Fibroblast of lung (primary cell): Measurements from ENCODE around the gene TGIF2. TPM values are rescaled to one million over a fixed set of nuclear protein-coding genes. Genes with fewer than 3 reads are reported as not detected.
"Not testable (repeated sequence)": the region's sequence is repeated elsewhere in the genome, so short reads cannot be mapped to it uniquely, and the experiment has no call there.

Experiments used
- DNase-seq, 2 donors: peaks; one replicate each; pipeline versions ENCODE4 v3.0.0 to v3.0.0-alpha.2; 2010; ENCODE audit warnings: low read depth in 2 of 2
- H2AFZ ChIP-seq: 2 replicates; pipeline ENCODE4 v1.5.1; 2012; ENCODE audit warnings: low read length, control low read depth, inconsistent platforms
- H3K27ac ChIP-seq: 2 replicates; pipeline ENCODE4 v1.5.1; 2011; ENCODE audit warnings: low read length, control low read depth; ENCODE audit not compliant: insufficient read depth
- H3K27me3 ChIP-seq: 2 replicates; pipeline ENCODE4 v1.5.1; 2011; ENCODE audit warnings: mild to moderate bottlenecking, low read length; ENCODE audit not compliant: control insufficient read depth, insufficient read depth
- H3K36me3 ChIP-seq: 2 replicates; pipeline ENCODE4 v1.5.1; 2011; ENCODE audit warnings: low read length; ENCODE audit not compliant: control insufficient read depth, insufficient read depth
- H3K4me1 ChIP-seq: 2 replicates; pipeline ENCODE4 v1.5.1; 2011; ENCODE audit warnings: low read length; ENCODE audit not compliant: control insufficient read depth, insufficient read depth; ENCODE audit errors: extremely low read depth
- H3K4me2 ChIP-seq: 2 replicates; pipeline ENCODE4 v1.5.1; 2011; ENCODE audit warnings: low read length, control low read depth; ENCODE audit not compliant: insufficient read depth; ENCODE audit errors: extremely low read depth
- H3K4me3 ChIP-seq, 4 experiments: fragments of 200-600 bp in 1 of 4; sonication (generic) in 1 of 4; replicated peaks in 1 of 4; 2 replicates each; pipeline ENCODE4 v1.5.1; 2011 to 2016; ENCODE audit warnings: low read length in 4 of 4, low read depth in 3 of 4, mild to moderate bottlenecking in 3 of 4, control low read depth in 2 of 4, inconsistent platforms in 1 of 4, mixed read lengths in 1 of 4; ENCODE audit not compliant: insufficient read depth in 1 of 4; ENCODE audit errors: control extremely low read depth in 1 of 4
- H3K79me2 ChIP-seq: 2 replicates; pipeline ENCODE4 v1.5.1; 2012; ENCODE audit warnings: mild to moderate bottlenecking, low read length, inconsistent platforms; ENCODE audit not compliant: control insufficient read depth, insufficient read depth
- H3K9ac ChIP-seq: 2 replicates; pipeline ENCODE4 v1.5.1; 2011; ENCODE audit warnings: mild to moderate bottlenecking, low read length, control low read depth; ENCODE audit not compliant: insufficient read depth
- H3K9me3 ChIP-seq: 2 replicates; pipeline ENCODE4 v1.5.1; 2012; ENCODE audit warnings: low read depth, low read length; ENCODE audit not compliant: control insufficient read depth, insufficient read depth
- H4K20me1 ChIP-seq: 2 replicates; pipeline ENCODE4 v1.5.1; 2011; ENCODE audit warnings: low read length; ENCODE audit not compliant: control insufficient read depth, insufficient read depth; ENCODE audit errors: extremely low read depth
- EZH2 ChIP-seq: IDR thresholded peaks from 2 replicates; pipeline ENCODE4 v1.5.1; 2012; ENCODE audit warnings: low read length, control low read depth, mild to moderate bottlenecking; ENCODE audit errors: missing control alignments
- polyA plus RNA-seq, 2 donors: library from polyadenylated mRNA; depleted of rRNA in 1 of 2; stranded (reverse) in 1 of 2; unstranded in 1 of 2; fragments of >200 nt; gene quantifications; 2 replicates each; pipeline ENCODE4 v1.2.1, GENCODE V29; 2011 to 2012; ENCODE audit warnings: missing spikeins in 1 of 2
- total RNA-seq: library from RNA; depleted of rRNA; stranded (reverse); fragments of >200 nt; gene quantifications from 2 replicates; pipeline ENCODE4 v1.2.1, GENCODE V29; 2014
- TF ChIP-seq, protein P1 (sequence below), 2 donors: IDR thresholded peaks in 1 of 2; conservative IDR thresholded peaks in 1 of 2; 1 replicate in 1 of 2; 2 replicates in 1 of 2; pipeline ENCODE4 v1.5.1; 2011 to 2012; ENCODE audit warnings: low read length in 2 of 2, control low read depth in 1 of 2, inconsistent platforms in 1 of 2, low read depth in 1 of 2, mild to moderate bottlenecking in 1 of 2

The TGIF2 gene
- total and polyA plus RNA-seq, 2 donors (not counting 1 experiment from before 2014, with no cell fraction given): 3.8 to 9.9 TPM

DNA sequence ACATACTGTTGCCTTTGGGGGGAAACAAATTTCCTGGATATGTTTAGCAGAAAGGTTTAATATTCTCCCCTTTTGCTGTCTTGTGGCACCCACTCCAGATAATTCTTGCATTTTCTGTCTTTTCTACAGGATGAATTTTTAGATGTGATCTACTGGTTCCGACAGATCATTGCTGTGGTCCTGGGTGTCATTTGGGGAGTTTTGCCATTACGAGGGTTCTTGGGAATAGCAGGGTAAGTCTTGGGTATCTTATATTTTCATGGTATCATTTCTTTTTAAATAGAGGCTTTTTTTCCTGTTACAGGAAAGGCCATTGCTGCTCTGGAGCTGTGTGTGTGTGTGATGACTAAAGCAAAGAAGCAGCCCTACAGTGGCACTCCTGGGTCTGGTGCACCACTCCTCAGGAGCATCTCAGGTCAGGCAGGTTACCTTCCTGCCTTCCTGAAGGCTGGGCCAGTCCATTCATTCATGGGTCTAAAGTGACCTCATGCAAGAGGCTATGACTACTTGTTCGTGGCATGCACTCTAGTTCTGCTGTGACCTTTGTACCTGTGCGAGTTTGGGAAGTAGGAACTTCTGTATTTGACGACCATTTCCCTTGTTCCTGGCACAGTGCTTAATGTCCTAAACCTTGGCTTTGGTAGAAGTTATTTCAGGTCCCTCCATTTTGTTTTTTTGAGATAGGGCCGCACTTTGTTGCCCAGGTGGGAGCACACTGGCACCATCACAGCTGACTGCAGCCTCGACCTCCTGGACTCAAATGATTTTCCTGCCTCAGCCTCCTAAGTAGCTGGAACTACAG, 34.4 kb downstream of the TGIF2 start:
- Histone ChIP-seq H3K79me2 (peaks cover 26% of the 10 kb centered on the region), H3K4me3 (peak overlapping the region in 1 of 4 experiments; percentile 90)

DNA sequence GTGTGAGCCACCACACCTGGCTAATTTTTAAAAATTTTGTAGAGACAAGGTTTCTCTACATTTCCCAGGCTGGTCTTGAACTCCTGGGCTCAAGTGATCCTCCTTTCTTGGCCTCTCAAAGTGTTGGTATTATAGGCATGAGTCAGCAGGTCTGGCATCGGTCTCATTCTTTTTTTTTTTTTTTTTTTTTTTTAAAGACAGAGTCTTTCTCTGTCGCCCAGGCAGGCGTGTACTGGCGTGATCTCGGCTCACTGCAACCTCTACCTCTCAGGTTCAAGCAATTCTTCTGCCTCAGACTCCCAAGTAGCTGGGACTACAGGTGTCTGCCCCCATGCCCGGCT, 35.0 kb downstream of the TGIF2 start:
- H3K4me2 ChIP-seq, H3K9ac ChIP-seq, H3K27me3 ChIP-seq, H2AFZ ChIP-seq, H3K9me3 ChIP-seq, H3K4me3 ChIP-seq, DNase-seq, H4K20me1 ChIP-seq, H3K4me1 ChIP-seq, H3K27ac ChIP-seq: not testable (repeated sequence)
- peaks cover 11% of the 10 kb centered on the region for H3K36me3 ChIP-seq
- peaks cover 26% of the 10 kb centered on the region for H3K79me2 ChIP-seq

More for the DNA sequence above, 34.4 kb downstream of the TGIF2 start:
- H3K27me3 ChIP-seq: no peaks in the 10 kb centered on the region
- no peak for DNase-seq
- H3K4me1 ChIP-seq: no peaks in the 10 kb centered on the region
- H3K9me3 ChIP-seq: no peaks in the 10 kb centered on the region
- peaks cover 9% of the 10 kb centered on the region for H3K36me3 ChIP-seq
- H3K9ac ChIP-seq: no peak overlapping the region
- H3K4me2 ChIP-seq: no peak overlapping the region
- H4K20me1 ChIP-seq: no peaks in the 10 kb centered on the region
- H3K27ac ChIP-seq: no peak overlapping the region
- no peak for TF ChIP-seq EZH2
- TF ChIP-seq, protein P1, sequence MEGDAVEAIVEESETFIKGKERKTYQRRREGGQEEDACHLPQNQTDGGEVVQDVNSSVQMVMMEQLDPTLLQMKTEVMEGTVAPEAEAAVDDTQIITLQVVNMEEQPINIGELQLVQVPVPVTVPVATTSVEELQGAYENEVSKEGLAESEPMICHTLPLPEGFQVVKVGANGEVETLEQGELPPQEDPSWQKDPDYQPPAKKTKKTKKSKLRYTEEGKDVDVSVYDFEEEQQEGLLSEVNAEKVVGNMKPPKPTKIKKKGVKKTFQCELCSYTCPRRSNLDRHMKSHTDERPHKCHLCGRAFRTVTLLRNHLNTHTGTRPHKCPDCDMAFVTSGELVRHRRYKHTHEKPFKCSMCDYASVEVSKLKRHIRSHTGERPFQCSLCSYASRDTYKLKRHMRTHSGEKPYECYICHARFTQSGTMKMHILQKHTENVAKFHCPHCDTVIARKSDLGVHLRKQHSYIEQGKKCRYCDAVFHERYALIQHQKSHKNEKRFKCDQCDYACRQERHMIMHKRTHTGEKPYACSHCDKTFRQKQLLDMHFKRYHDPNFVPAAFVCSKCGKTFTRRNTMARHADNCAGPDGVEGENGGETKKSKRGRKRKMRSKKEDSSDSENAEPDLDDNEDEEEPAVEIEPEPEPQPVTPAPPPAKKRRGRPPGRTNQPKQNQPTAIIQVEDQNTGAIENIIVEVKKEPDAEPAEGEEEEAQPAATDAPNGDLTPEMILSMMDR (conservative IDR thresholded peaks at IDR 0.05 in 1 of 2, IDR thresholded peaks at IDR 0.05 in 1 of 2; ENCODE audit: low read depth in 1 of 2, low read length in 2 of 2): no peak
- no peak overlapping the region for H2AFZ ChIP-seq

DNA sequence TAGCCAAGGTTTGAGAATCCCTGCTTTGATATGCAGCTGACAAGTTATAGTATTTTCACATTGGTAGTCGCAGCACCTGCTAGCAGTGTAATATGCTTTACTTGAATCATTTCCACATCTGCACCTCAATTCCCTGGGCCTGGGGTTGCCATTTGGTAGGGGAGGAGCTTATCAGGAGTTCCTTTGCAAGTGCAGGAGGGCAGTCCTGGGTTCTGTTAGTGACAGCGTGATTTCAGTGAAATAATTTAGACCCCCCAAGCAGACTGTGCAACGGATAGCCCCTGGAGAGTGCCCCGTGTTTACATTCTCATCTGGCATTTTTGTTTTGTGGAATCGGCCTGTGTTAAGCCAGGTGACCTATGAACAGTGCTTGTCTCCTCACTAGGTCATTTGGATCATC, 38.2 kb downstream of the TGIF2 start:
- Histone ChIP-seq H4K20me1 (no peaks in the 10 kb centered on the region), H2AFZ (no peak overlapping the region), H3K4me3 (no peak overlapping the region), H3K36me3 (peaks cover 11% of the 10 kb centered on the region), H3K4me2 (no peak overlapping the region), H3K9ac (no peak overlapping the region), H3K27ac (no peak overlapping the region), H3K27me3 (no peaks in the 10 kb centered on the region), H3K4me1 (no peaks in the 10 kb centered on the region), H3K9me3 (no peaks in the 10 kb centered on the region), H3K79me2 (peaks cover 15% of the 10 kb centered on the region)
- TF ChIP-seq, protein P1 (conservative IDR thresholded peaks at IDR 0.05 in 1 of 2, IDR thresholded peaks at IDR 0.05 in 1 of 2; ENCODE audit: low read depth in 1 of 2, low read length in 2 of 2): no peak
- TF ChIP-seq EZH2: no peak
- no peak for DNase-seq
